H1 (cell line): ENCODE measurements around the gene SLIT2. TPM values are rescaled to one million over a fixed set of nuclear protein-coding genes. Genes with fewer than 3 reads are reported as not detected.

Source experiments
- CTCF ChIA-PET: fragments of 300-600 bp; sonication (Branson Sonifier 250); formaldehyde crosslinking; loops from one replicate; lab custom pipeline; 2021; ENCODE audit not compliant: partially characterized antibody; lab: Charles Lee
- POLR2A ChIA-PET: fragments of 300-600 bp; sonication (Branson Sonifier 250); formaldehyde crosslinking; loops from one replicate; lab custom pipeline; 2021; ENCODE audit warnings: inconsistent platforms; ENCODE audit not compliant: partially characterized antibody; lab: Charles Lee
- DNase-seq, 2 experiments: peaks; one replicate each; pipeline versions ENCODE4 v3.0.0 to v3.0.0-alpha.2; 2010 to 2022; ENCODE audit warnings: low spot score in 2 of 2, low read depth in 1 of 2, mixed read lengths in 1 of 2
- FAIRE-seq: peaks from 2 replicates; lab custom pipeline; 2011; peaks lifted over from hg19 to GRCh38; lab: Jason Lieb, UNC
- H2AFZ ChIP-seq: 2 replicates; pipeline ENCODE4 v1.8.1; 2012; ENCODE audit warnings: low read length, inconsistent platforms
- H2AK5ac ChIP-seq: 2 replicates; pipeline ENCODE4 v1.6.1; 2013; ENCODE audit warnings: low read depth, low read length
- H2BK120ac ChIP-seq: replicated peaks from 2 replicates; pipeline ENCODE3; 2013; ENCODE audit warnings: low read depth, low read length, inconsistent platforms
- H2BK12ac ChIP-seq: 2 replicates; pipeline ENCODE4 v1.6.1; 2013; ENCODE audit warnings: low read depth, low read length
- H2BK15ac ChIP-seq: 2 replicates; pipeline ENCODE4 v1.6.1; 2013; ENCODE audit warnings: low read length
- H2BK20ac ChIP-seq: 2 replicates; pipeline ENCODE4 v1.6.1; 2013; ENCODE audit warnings: low read length
- H2BK5ac ChIP-seq: 2 replicates; pipeline ENCODE4 v1.6.1; 2013; ENCODE audit warnings: low read depth, low read length
- H3K14ac ChIP-seq: 2 replicates; pipeline ENCODE4 v1.6.1; 2013; ENCODE audit warnings: inconsistent platforms; ENCODE audit not compliant: insufficient read length
- H3K18ac ChIP-seq: 2 replicates; pipeline ENCODE4 v1.6.1; 2013; ENCODE audit warnings: low read length; ENCODE audit errors: extremely low read depth
- H3K23ac ChIP-seq: 2 replicates; pipeline ENCODE4 v1.6.1; 2013; ENCODE audit warnings: inconsistent platforms; ENCODE audit not compliant: insufficient read length
- H3K23me2 ChIP-seq: 2 replicates; pipeline ENCODE4 v1.6.1; 2013; ENCODE audit warnings: low read depth, low read length
- H3K27ac ChIP-seq: 2 replicates; pipeline ENCODE4 v1.6.1; 2011; ENCODE audit warnings: low read depth, low read length, inconsistent platforms
- H3K27me3 ChIP-seq, 4 experiments: replicated peaks in 1 of 4; 1 replicate in 1 of 4; 2 replicates in 3 of 4; pipeline versions ENCODE4 v1.6.1 to v1.8.1; 2011 to 2013; ENCODE audit warnings: low read length in 3 of 4, mild to moderate bottlenecking in 3 of 4, inconsistent platforms in 2 of 4, mixed read lengths in 2 of 4, moderate library complexity in 1 of 4; ENCODE audit not compliant: control insufficient read depth in 3 of 4, insufficient read depth in 3 of 4; ENCODE audit errors: extremely low read depth in 1 of 4
- H3K36me3 ChIP-seq, 4 experiments: 2 replicates each; pipeline versions ENCODE4 v1.6.1 to v1.8.1; 2011 to 2013; ENCODE audit warnings: mild to moderate bottlenecking in 4 of 4, low read length in 3 of 4, moderate library complexity in 2 of 4, control low read depth in 1 of 4, inconsistent platforms in 1 of 4; ENCODE audit not compliant: insufficient read depth in 4 of 4, control insufficient read depth in 2 of 4
- H3K4ac ChIP-seq: replicated peaks from 2 replicates; pipeline ENCODE3; 2013; ENCODE audit warnings: low read length, low read depth, mixed read lengths, inconsistent platforms; ENCODE audit not compliant: insufficient read length
- H3K4me1 ChIP-seq, 4 experiments: replicated peaks in 1 of 4; 1 replicate in 1 of 4; 2 replicates in 3 of 4; pipeline versions ENCODE4 v1.6.1 to v1.8.1; 2011 to 2013; ENCODE audit warnings: low read length in 3 of 4, inconsistent platforms in 2 of 4, mixed read lengths in 1 of 4; ENCODE audit not compliant: insufficient read depth in 4 of 4, control insufficient read depth in 3 of 4
- H3K4me2 ChIP-seq, 2 experiments: 2 replicates each; pipeline versions ENCODE4 v1.6.1 to v1.8.1; 2011 to 2013; ENCODE audit warnings: low read depth in 2 of 2, low read length in 2 of 2, control low read depth in 1 of 2, inconsistent platforms in 1 of 2, mild to moderate bottlenecking in 1 of 2; ENCODE audit not compliant: insufficient read depth in 1 of 2
- H3K4me3 ChIP-seq, 4 experiments: fragments of 200-600, 300-600 bp in 1 of 4; sonication (generic), shearing (Covaris generic), sonication (Bioruptor Twin) in 1 of 4; 2 replicates each; pipeline versions ENCODE4 v1.5.1 to v1.8.1; 2011 to 2016; ENCODE audit warnings: low read length in 4 of 4, low read depth in 3 of 4, control low read depth in 2 of 4, inconsistent platforms in 2 of 4, mild to moderate bottlenecking in 2 of 4, mixed read lengths in 1 of 4, moderate library complexity in 1 of 4; ENCODE audit not compliant: insufficient read depth in 2 of 4; ENCODE audit errors: extremely low read depth in 1 of 4
- H3K56ac ChIP-seq: replicated peaks from 2 replicates; pipeline ENCODE3; 2013; ENCODE audit warnings: low read depth, mild to moderate bottlenecking, mixed read lengths, low read length, inconsistent platforms; ENCODE audit not compliant: insufficient read length
- H3K79me1 ChIP-seq: 2 replicates; pipeline ENCODE4 v1.6.1; 2013; ENCODE audit warnings: low read depth, low read length, control low read depth
- H3K79me2 ChIP-seq, 2 experiments: 2 replicates each; pipeline versions ENCODE4 v1.6.1 to v1.8.1; 2012 to 2013; ENCODE audit warnings: low read length in 2 of 2, mild to moderate bottlenecking in 2 of 2, inconsistent platforms in 1 of 2; ENCODE audit not compliant: insufficient read depth in 2 of 2, control insufficient read depth in 1 of 2
- H3K9ac ChIP-seq, 4 experiments: replicated peaks in 1 of 4; 1 replicate in 1 of 4; 2 replicates in 3 of 4; pipeline versions ENCODE4 v1.6.1 to v1.8.1; 2011 to 2013; ENCODE audit warnings: low read depth in 3 of 4, low read length in 3 of 4, control low read depth in 2 of 4, mild to moderate bottlenecking in 2 of 4, moderate library complexity in 2 of 4, inconsistent platforms in 1 of 4; ENCODE audit errors: extremely low read depth in 1 of 4
- H3K9me3 ChIP-seq, 2 experiments: 2 replicates each; pipeline versions ENCODE4 v1.6.1 to v1.8.1; 2012 to 2013; ENCODE audit warnings: mild to moderate bottlenecking in 2 of 2, moderate library complexity in 2 of 2, control low read depth in 1 of 2, inconsistent platforms in 1 of 2, low read depth in 1 of 2, low read length in 1 of 2, mixed read lengths in 1 of 2; ENCODE audit not compliant: insufficient read depth in 2 of 2
- H4K20me1 ChIP-seq, 2 experiments: replicated peaks in 1 of 2; 2 replicates each; pipeline versions ENCODE3 to v1.8.1; 2011 to 2013; ENCODE audit warnings: inconsistent platforms in 2 of 2, low read length in 2 of 2, mild to moderate bottlenecking in 1 of 2; ENCODE audit not compliant: insufficient read depth in 2 of 2, control insufficient read depth in 1 of 2
- H4K5ac ChIP-seq: 2 replicates; pipeline ENCODE4 v1.6.1; 2013; ENCODE audit warnings: low read length, low read depth, mixed read lengths, inconsistent platforms; ENCODE audit not compliant: insufficient read length
- H4K8ac ChIP-seq: 2 replicates; pipeline ENCODE4 v1.8.0; 2013; ENCODE audit warnings: mild to moderate bottlenecking, moderate library complexity, low read length, inconsistent platforms; ENCODE audit not compliant: insufficient read depth; ENCODE audit errors: extremely low read depth
- H4K91ac ChIP-seq: replicated peaks from 2 replicates; pipeline ENCODE3; 2013; ENCODE audit warnings: low read length, mixed read lengths, inconsistent platforms; ENCODE audit not compliant: insufficient read length
- EP300 ChIP-seq, 2 experiments: IDR thresholded peaks; 1 replicate in 1 of 2; 2 replicates in 1 of 2; pipeline ENCODE4 v1.6.1; 2011 to 2012; ENCODE audit warnings: low read depth in 2 of 2, low read length in 2 of 2, mild to moderate bottlenecking in 2 of 2, borderline replicate concordance in 1 of 2, inconsistent platforms in 1 of 2, moderate library complexity in 1 of 2
- SIN3A ChIP-seq, 2 experiments: IDR thresholded peaks in 1 of 2; conservative IDR thresholded peaks in 1 of 2; 2 replicates each; pipeline ENCODE4 v1.6.1; 2011 to 2012; ENCODE audit warnings: low read length in 2 of 2, improper control_type of control experiment in 1 of 2, low read depth in 1 of 2, mild to moderate bottlenecking in 1 of 2
- SP1 ChIP-seq: IDR thresholded peaks from 2 replicates; pipeline ENCODE4 v1.6.1; 2011; ENCODE audit warnings: low read depth, low read length
- ZNF274 ChIP-seq: IDR thresholded peaks from 2 replicates; pipeline ENCODE4 v1.7.0; 2012; ENCODE audit warnings: low read length, borderline replicate concordance; ENCODE audit errors: extremely low read depth
- WGBS, 2 experiments: shearing (Covaris generic) in 1 of 2; methylation state at CpG; one replicate each; pipeline versions ENCODE4 v1.1.6 to v1.1.7; 2013 to 2015; ENCODE audit warnings: low lambda C conversion rate in 2 of 2, mixed read lengths in 2 of 2, inconsistent platforms in 1 of 2, low coverage in 1 of 2, missing lambda C conversion rate in 1 of 2; ENCODE audit not compliant: insufficient replicate concordance in 2 of 2, insufficient coverage in 1 of 2, insufficient read length in 1 of 2; ENCODE audit errors: extremely low coverage in 1 of 2, missing lambda C conversion rate in 1 of 2; 5-methylcytosine and 5-hydroxymethylcytosine counted together
- polyA plus RNA-seq, 7 experiments: library from polyadenylated mRNA; depleted of rRNA in 3 of 7; stranded (reverse) in 5 of 7; unstranded in 2 of 7; fragments of >200 nt in 5 of 7; fragments of 200-250 nt in 2 of 7; gene quantifications; 1 replicate in 5 of 7; 2 replicates in 1 of 7; 4 replicates in 1 of 7; pipeline versions ENCODE4 v1.2.1 to v1.2.3, GENCODE V29; 2011 to 2013; ENCODE audit warnings: missing spikeins in 2 of 7, mixed read lengths in 2 of 7
- total RNA-seq: library from RNA; stranded (reverse); fragmentation: NEBNext Ultra II Directional; extraction: Animal tissue kit (Norgen Biotek cat#: 25700); gene quantifications from 2 replicates; pipeline ENCODE4 v1.2.1, GENCODE V29; 2021

Gene SLIT2
- total and polyA plus RNA-seq, 2 of the 8 experiments (the other 6 are each of a cell fraction or from before 2014, with no cell fraction given), result 2.0 to 13.7 TPM

GRCh38 chr4:20278195-20278594, 26.5 kb downstream of the SLIT2 start:
- Histone ChIP-seq H3K27me3 (no peaks in the 10 kb centered on the region), H3K23me2 (no peaks in the 10 kb centered on the region), H4K5ac (no peak overlapping the region), H3K56ac (no peak overlapping the region), H2BK120ac (no peak overlapping the region), H2AFZ (no peak overlapping the region), H3K4me1 (peaks cover 0 to 6% (median 1%) of the 10 kb centered on the region in 4 experiments; a peak in 2 of 7 replicates), H2AK5ac (no peak overlapping the region), H3K9me3 (no peaks in the 10 kb centered on the region), H3K79me1 (no peaks in the 10 kb centered on the region), H3K18ac (no peak overlapping the region), H2BK15ac (no peak overlapping the region), H4K8ac (no peak overlapping the region), H3K4me3 (no peak overlapping the region), H2BK12ac (no peak overlapping the region), H3K36me3 (no peaks in the 10 kb centered on the region), H3K27ac (no peak overlapping the region), H4K91ac (no peak overlapping the region), H3K23ac (no peak overlapping the region), H2BK20ac (no peak overlapping the region), H3K79me2 (no peaks in the 10 kb centered on the region), H2BK5ac (no peak overlapping the region), H3K14ac (no peak overlapping the region), H3K4me2 (no peak overlapping the region), H3K4ac (no peak overlapping the region), H4K20me1 (no peaks in the 10 kb centered on the region), H3K9ac (no peak overlapping the region)
- DNase-seq (no peak), FAIRE-seq (no peak)
- no peak for TF ChIP-seq ZNF274
- no peak for TF ChIP-seq SP1
- TF ChIP-seq SIN3A (conservative IDR thresholded peaks at IDR 0.05 in 1 of 2, IDR thresholded peaks at IDR 0.05 in 1 of 2; ENCODE audit: low read depth in 1 of 2, low read length in 2 of 2), result no peak
- no peak for TF ChIP-seq EP300 (IDR thresholded peaks at IDR 0.05; ENCODE audit: borderline replicate concordance in 1 of 2, low read depth in 2 of 2, low read length in 2 of 2)
- CTCF ChIA-PET, result interaction anchor here (1.0 to 1.2 kb wide), 2 partner anchors 12 to 25 kb away, joined by 3 read pairs; no protein-coding TSS in a partner anchor
- 86% methylated on average over 3 of the region's 3 CpGs; no CpG with 5 or more reads in 1 of the 2 experiments for whole genome bisulfite sequencing, 2 experiments
- POLR2A ChIA-PET, result interaction anchor here (0.7 kb wide), 1 partner anchor 247 kb away, joined by 4 read pairs; no protein-coding TSS in a partner anchor
